HCT116 (cell line): ENCODE measurements around the gene CLN5. TPM values are rescaled to one million over a fixed set of nuclear protein-coding genes. Genes with fewer than 3 reads are reported as not detected.

ENCODE experiments used
- ATAC-seq: fragments of 200-7000 bp; cut with Tn5 transposase; 2 replicates; pipeline ENCODE4 v1.9.1; 2020; ENCODE audit warnings: mild to moderate bottlenecking, moderate library complexity
- BruUV-seq: library from RNA; stranded (reverse); fragments of 400-500 nt; replicated peaks from 2 replicates; lab custom pipeline; 2021; lab: Mats Ljungman, UMichigan
- CTCF ChIA-PET: fragments of 300-600 bp; sonication (Branson Sonifier 250); formaldehyde crosslinking; loops from one replicate; lab custom pipeline; 2021; ENCODE audit warnings: antibody characterized with exemption; lab: Charles Lee
- POLR2A ChIA-PET: fragments of 300-600, 350-600 bp; sonication (Branson Sonifier 250); formaldehyde crosslinking; loops from one replicate; lab custom pipeline; 2021; ENCODE audit warnings: antibody characterized with exemption; lab: Charles Lee
- RAD21 ChIA-PET, 2 experiments: fragments of 300-600 bp; sonication (Branson Sonifier 250); formaldehyde crosslinking; loops; one replicate each; lab custom pipeline; 2023; ENCODE audit warnings: low total read pairs in 2 of 2; ENCODE audit not compliant: uncharacterized antibody in 2 of 2, unreplicated experiment in 2 of 2, low non-redundant PET in 1 of 2; lab: Charles Lee
- DNase-seq: peaks from one replicate; pipeline ENCODE4 v3.0.0-alpha.2; 2010; ENCODE audit warnings: low read depth, low spot score
- H2AFZ ChIP-seq: fragments of 200-600 bp; shearing (Covaris generic), sonication (generic); 2 replicates; pipeline ENCODE4 v1.6.1; 2017; ENCODE audit warnings: low read depth, mixed run types, mixed read lengths, antibody characterized with exemption, low read length; ENCODE audit not compliant: poor library complexity, severe bottlenecking
- H3K27ac ChIP-seq: 2 replicates; pipeline ENCODE4 v1.5.1; 2012; ENCODE audit warnings: low read depth, low read length
- H3K27me3 ChIP-seq: fragments of 200-600 bp; sonication (generic); 2 replicates; pipeline ENCODE4 v1.6.1; 2016; ENCODE audit warnings: mixed run types, low read length, mixed read lengths; ENCODE audit not compliant: insufficient read depth
- H3K36me3 ChIP-seq, 2 experiments: fragments of 200-500 bp in 1 of 2; fragments of 200-600 bp in 1 of 2; sonication (Bioruptor generic) in 1 of 2; sonication (generic) in 1 of 2; 2 replicates each; pipeline versions ENCODE4 v1.5.1 to v1.6.1; 2014 to 2016; ENCODE audit warnings: low read length in 2 of 2, inconsistent platforms in 1 of 2, mixed read lengths in 1 of 2, mixed run types in 1 of 2; ENCODE audit not compliant: insufficient read depth in 2 of 2, control insufficient read depth in 1 of 2
- H3K4me1 ChIP-seq, 2 experiments: fragments of 200-600 bp in 1 of 2; sonication (generic) in 1 of 2; 2 replicates each; pipeline versions ENCODE4 v1.5.1 to v1.6.1; 2012 to 2017; ENCODE audit warnings: low read length in 2 of 2, inconsistent platforms in 1 of 2, mild to moderate bottlenecking in 1 of 2, mixed read lengths in 1 of 2, mixed run types in 1 of 2, moderate library complexity in 1 of 2; ENCODE audit not compliant: insufficient read depth in 2 of 2, control insufficient read depth in 1 of 2
- H3K4me2 ChIP-seq: fragments of 200-600 bp; sonication (generic); 2 replicates; pipeline ENCODE4 v1.6.1; 2017; ENCODE audit warnings: mixed run types, low read length, mixed read lengths
- H3K4me3 ChIP-seq, 2 experiments: fragments of 200-600 bp in 1 of 2; sonication (generic) in 1 of 2; replicated peaks in 1 of 2; 2 replicates each; pipeline ENCODE4 v1.5.1; 2011 to 2016; ENCODE audit warnings: low read length in 2 of 2, control low read depth in 1 of 2, low read depth in 1 of 2, mild to moderate bottlenecking in 1 of 2, mixed read lengths in 1 of 2, mixed run types in 1 of 2
- H3K79me2 ChIP-seq: fragments of 200-600 bp; sonication (generic); 2 replicates; pipeline ENCODE4 v1.6.1; 2017; ENCODE audit warnings: mild to moderate bottlenecking, mixed run types, low read length, moderate library complexity, mixed read lengths; ENCODE audit not compliant: insufficient read depth
- H3K9ac ChIP-seq: fragments of 200-600 bp; sonication (generic); 2 replicates; pipeline ENCODE4 v1.6.1; 2016; ENCODE audit warnings: low read length, mixed read lengths
- H3K9me2 ChIP-seq: fragments of 200-600 bp; sonication (generic), shearing (Covaris generic); 2 replicates; pipeline ENCODE4 v1.6.1; 2017; ENCODE audit warnings: mixed run types, mild to moderate bottlenecking, moderate library complexity; ENCODE audit not compliant: insufficient read depth
- H3K9me3 ChIP-seq, 2 experiments: fragments of 200-500 bp in 1 of 2; fragments of 200-600 bp in 1 of 2; sonication (Bioruptor generic) in 1 of 2; sonication (generic) in 1 of 2; 2 replicates each; pipeline ENCODE4 v1.6.1; 2014 to 2017; ENCODE audit warnings: low read length in 2 of 2, mixed read lengths in 2 of 2, inconsistent platforms in 1 of 2, low read depth in 1 of 2, mild to moderate bottlenecking in 1 of 2, mixed run types in 1 of 2, moderate library complexity in 1 of 2; ENCODE audit not compliant: control insufficient read depth in 1 of 2, insufficient read depth in 1 of 2
- H4K20me1 ChIP-seq: fragments of 200-600 bp; sonication (generic), shearing (Covaris generic); 2 replicates; pipeline ENCODE4 v1.6.1; 2017; ENCODE audit warnings: mixed run types, mild to moderate bottlenecking, moderate library complexity; ENCODE audit not compliant: insufficient read depth
- CEBPB ChIP-seq: IDR thresholded peaks from 2 replicates; pipeline ENCODE4 v1.6.1; 2012; ENCODE audit warnings: low read depth
- EGR1 ChIP-seq: IDR thresholded peaks from 2 replicates; pipeline ENCODE4 v1.6.1; 2012; ENCODE audit warnings: low read depth
- ELF1 ChIP-seq: IDR thresholded peaks from 2 replicates; pipeline ENCODE4 v1.6.1; 2012; ENCODE audit warnings: low read depth, borderline replicate concordance
- EZH2 ChIP-seq: fragments of 200-600 bp; sonication (generic); IDR thresholded peaks from 2 replicates; pipeline ENCODE4 v1.6.1; 2017; ENCODE audit warnings: antibody characterized with exemption, mixed run types
- EZH2phosphoT487 ChIP-seq: fragments of 200-600 bp; IDR thresholded peaks from 2 replicates; pipeline ENCODE4 v1.6.1; 2018; ENCODE audit warnings: antibody characterized with exemption, borderline replicate concordance
- FOSL1 ChIP-seq: IDR thresholded peaks from 2 replicates; pipeline ENCODE4 v1.6.1; 2012; ENCODE audit warnings: low read depth
- JUND ChIP-seq: IDR thresholded peaks from 2 replicates; pipeline ENCODE4 v1.6.1; 2012
- MAX ChIP-seq: IDR thresholded peaks from 2 replicates; pipeline ENCODE4 v1.6.1; 2012
- POLR2AphosphoS5 ChIP-seq: IDR thresholded peaks from 2 replicates; pipeline ENCODE4 v1.6.1; 2011; ENCODE audit warnings: mild to moderate bottlenecking, low read depth, low read length, moderate library complexity
- RAD21 ChIP-seq: IDR thresholded peaks from 2 replicates; pipeline ENCODE4 v1.6.1; 2012; ENCODE audit warnings: low read depth, mild to moderate bottlenecking
- SIN3A ChIP-seq: IDR thresholded peaks from 2 replicates; pipeline ENCODE4 v1.6.1; 2012; ENCODE audit warnings: low read depth
- SP1 ChIP-seq: IDR thresholded peaks from 2 replicates; pipeline ENCODE4 v1.6.1; 2012; ENCODE audit warnings: low read depth
- SRF ChIP-seq: IDR thresholded peaks from 2 replicates; pipeline ENCODE4 v1.6.1; 2012; ENCODE audit warnings: low read depth
- TCF7L2 ChIP-seq: IDR thresholded peaks from 2 replicates; pipeline ENCODE4 v1.7.0; 2011; ENCODE audit warnings: borderline replicate concordance, inconsistent platforms; ENCODE audit not compliant: insufficient read depth, insufficient read length; ENCODE audit errors: extremely low read depth
- YY1 ChIP-seq: IDR thresholded peaks from 2 replicates; pipeline ENCODE4 v1.6.1; 2011; ENCODE audit warnings: low read length, low read depth, moderate library complexity, mild to moderate bottlenecking; ENCODE audit not compliant: insufficient replicate concordance; ENCODE audit errors: extremely low read depth
- ZFX ChIP-seq: fragments of 450-650 bp; IDR thresholded peaks from 2 replicates; pipeline ENCODE4 v1.6.1; 2017
- intact Hi-C: fragments of 100-400 bp; cut with micrococcal nuclease; formaldehyde crosslinking; loops from 2 replicates; pipeline ENCODE4 v1.10.0; 2022
- total RNA-seq: library from RNA; stranded (reverse); gene quantifications from one replicate; pipeline ENCODE4 v1.2.1, GENCODE V29; 2021; ENCODE audit not compliant: unreplicated experiment
- TF ChIP-seq, protein P1 (sequence below): IDR thresholded peaks from 2 replicates; pipeline ENCODE4 v1.6.1; 2012; ENCODE audit warnings: low read depth
- TF ChIP-seq, protein P2 (sequence below): IDR thresholded peaks from 2 replicates; pipeline ENCODE4 v1.6.1; 2011; ENCODE audit warnings: mild to moderate bottlenecking, low read length, moderate library complexity; ENCODE audit not compliant: insufficient replicate concordance; ENCODE audit errors: extremely low read depth
- TF ChIP-seq, protein P3 (sequence below): IDR thresholded peaks from 2 replicates; pipeline ENCODE4 v1.6.1; 2012
- TF ChIP-seq, protein P4 (sequence below), 3 experiments: fragments of 200-600 bp in 1 of 3; sonication (generic) in 1 of 3; IDR thresholded peaks in 2 of 3; conservative IDR thresholded peaks in 1 of 3; 2 replicates each; pipeline ENCODE4 v1.5.1; 2012 to 2017; ENCODE audit warnings: low read depth in 2 of 3, low read length in 2 of 3, antibody characterized with exemption in 1 of 3, borderline replicate concordance in 1 of 3, control low read depth in 1 of 3, mild to moderate bottlenecking in 1 of 3, mixed read lengths in 1 of 3, mixed run types in 1 of 3, moderate library complexity in 1 of 3; ENCODE audit not compliant: insufficient read depth in 1 of 3

The CLN5 gene
- total RNA-seq, 1 experiment from 2014 or later = 21.4 TPM

DNA sequence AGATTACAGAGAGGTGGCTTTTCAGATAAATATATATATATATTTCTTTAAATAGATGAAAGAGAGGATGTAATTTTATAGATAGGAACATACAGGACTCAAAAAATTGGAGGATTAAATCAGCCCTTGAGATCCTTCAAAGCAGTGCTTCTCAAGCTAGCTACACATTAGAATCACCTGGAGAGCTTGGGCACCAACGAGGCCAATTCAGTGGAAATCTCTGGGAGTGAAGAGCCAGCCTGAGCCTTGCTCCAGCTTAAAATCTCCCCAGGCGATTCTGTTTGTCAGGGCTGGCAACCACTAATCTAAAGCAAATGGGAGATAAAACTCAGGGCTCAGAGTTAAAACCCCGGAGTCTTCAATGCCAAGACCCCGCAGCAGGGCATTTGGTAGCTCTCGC lies 15.0 kb upstream of the CLN5 start:
- no peak overlapping the region for H2AFZ ChIP-seq
- no peak for TF ChIP-seq SP1
- no peak for TF ChIP-seq SIN3A
- no peak for TF ChIP-seq FOSL1
- TF ChIP-seq EZH2 = no peak
- no peak for TF ChIP-seq ZFX
- TF ChIP-seq MAX = no peak
- TF ChIP-seq, protein P1, sequence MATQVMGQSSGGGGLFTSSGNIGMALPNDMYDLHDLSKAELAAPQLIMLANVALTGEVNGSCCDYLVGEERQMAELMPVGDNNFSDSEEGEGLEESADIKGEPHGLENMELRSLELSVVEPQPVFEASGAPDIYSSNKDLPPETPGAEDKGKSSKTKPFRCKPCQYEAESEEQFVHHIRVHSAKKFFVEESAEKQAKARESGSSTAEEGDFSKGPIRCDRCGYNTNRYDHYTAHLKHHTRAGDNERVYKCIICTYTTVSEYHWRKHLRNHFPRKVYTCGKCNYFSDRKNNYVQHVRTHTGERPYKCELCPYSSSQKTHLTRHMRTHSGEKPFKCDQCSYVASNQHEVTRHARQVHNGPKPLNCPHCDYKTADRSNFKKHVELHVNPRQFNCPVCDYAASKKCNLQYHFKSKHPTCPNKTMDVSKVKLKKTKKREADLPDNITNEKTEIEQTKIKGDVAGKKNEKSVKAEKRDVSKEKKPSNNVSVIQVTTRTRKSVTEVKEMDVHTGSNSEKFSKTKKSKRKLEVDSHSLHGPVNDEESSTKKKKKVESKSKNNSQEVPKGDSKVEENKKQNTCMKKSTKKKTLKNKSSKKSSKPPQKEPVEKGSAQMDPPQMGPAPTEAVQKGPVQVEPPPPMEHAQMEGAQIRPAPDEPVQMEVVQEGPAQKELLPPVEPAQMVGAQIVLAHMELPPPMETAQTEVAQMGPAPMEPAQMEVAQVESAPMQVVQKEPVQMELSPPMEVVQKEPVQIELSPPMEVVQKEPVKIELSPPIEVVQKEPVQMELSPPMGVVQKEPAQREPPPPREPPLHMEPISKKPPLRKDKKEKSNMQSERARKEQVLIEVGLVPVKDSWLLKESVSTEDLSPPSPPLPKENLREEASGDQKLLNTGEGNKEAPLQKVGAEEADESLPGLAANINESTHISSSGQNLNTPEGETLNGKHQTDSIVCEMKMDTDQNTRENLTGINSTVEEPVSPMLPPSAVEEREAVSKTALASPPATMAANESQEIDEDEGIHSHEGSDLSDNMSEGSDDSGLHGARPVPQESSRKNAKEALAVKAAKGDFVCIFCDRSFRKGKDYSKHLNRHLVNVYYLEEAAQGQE = no peak
- TF ChIP-seq ELF1 = no peak
- no peak for TF ChIP-seq CEBPB
- TF ChIP-seq, protein P2, sequence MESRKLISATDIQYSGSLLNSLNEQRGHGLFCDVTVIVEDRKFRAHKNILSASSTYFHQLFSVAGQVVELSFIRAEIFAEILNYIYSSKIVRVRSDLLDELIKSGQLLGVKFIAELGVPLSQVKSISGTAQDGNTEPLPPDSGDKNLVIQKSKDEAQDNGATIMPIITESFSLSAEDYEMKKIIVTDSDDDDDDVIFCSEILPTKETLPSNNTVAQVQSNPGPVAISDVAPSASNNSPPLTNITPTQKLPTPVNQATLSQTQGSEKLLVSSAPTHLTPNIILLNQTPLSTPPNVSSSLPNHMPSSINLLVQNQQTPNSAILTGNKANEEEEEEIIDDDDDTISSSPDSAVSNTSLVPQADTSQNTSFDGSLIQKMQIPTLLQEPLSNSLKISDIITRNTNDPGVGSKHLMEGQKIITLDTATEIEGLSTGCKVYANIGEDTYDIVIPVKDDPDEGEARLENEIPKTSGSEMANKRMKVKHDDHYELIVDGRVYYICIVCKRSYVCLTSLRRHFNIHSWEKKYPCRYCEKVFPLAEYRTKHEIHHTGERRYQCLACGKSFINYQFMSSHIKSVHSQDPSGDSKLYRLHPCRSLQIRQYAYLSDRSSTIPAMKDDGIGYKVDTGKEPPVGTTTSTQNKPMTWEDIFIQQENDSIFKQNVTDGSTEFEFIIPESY = no peak
- TF ChIP-seq, protein P3, sequence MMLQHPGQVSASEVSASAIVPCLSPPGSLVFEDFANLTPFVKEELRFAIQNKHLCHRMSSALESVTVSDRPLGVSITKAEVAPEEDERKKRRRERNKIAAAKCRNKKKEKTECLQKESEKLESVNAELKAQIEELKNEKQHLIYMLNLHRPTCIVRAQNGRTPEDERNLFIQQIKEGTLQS = no peak
- no peak for TF ChIP-seq RAD21
- TF ChIP-seq TCF7L2 = no peak
- no peak for TF ChIP-seq EGR1
- no peak for TF ChIP-seq POLR2AphosphoS5
- no peak for TF ChIP-seq YY1
- TF ChIP-seq, protein P4, sequence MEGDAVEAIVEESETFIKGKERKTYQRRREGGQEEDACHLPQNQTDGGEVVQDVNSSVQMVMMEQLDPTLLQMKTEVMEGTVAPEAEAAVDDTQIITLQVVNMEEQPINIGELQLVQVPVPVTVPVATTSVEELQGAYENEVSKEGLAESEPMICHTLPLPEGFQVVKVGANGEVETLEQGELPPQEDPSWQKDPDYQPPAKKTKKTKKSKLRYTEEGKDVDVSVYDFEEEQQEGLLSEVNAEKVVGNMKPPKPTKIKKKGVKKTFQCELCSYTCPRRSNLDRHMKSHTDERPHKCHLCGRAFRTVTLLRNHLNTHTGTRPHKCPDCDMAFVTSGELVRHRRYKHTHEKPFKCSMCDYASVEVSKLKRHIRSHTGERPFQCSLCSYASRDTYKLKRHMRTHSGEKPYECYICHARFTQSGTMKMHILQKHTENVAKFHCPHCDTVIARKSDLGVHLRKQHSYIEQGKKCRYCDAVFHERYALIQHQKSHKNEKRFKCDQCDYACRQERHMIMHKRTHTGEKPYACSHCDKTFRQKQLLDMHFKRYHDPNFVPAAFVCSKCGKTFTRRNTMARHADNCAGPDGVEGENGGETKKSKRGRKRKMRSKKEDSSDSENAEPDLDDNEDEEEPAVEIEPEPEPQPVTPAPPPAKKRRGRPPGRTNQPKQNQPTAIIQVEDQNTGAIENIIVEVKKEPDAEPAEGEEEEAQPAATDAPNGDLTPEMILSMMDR (IDR thresholded peaks at IDR 0.05 in 2 of 3, conservative IDR thresholded peaks at IDR 0.05 in 1 of 3; ENCODE audit: borderline replicate concordance in 1 of 3, insufficient read depth in 1 of 3, low read depth in 2 of 3, low read length in 2 of 3) = no peak
- TF ChIP-seq JUND = no peak
- no peak for TF ChIP-seq SRF
- TF ChIP-seq EZH2phosphoT487 = no peak
- TF ChIP-seq, all 23 proteins: peak for 0
- no TSS peak for BruUV-seq
- no peaks in the 10 kb centered on the region for H4K20me1 ChIP-seq
- DNase-seq (no peak), ATAC-seq (no peak)
- H3K27ac ChIP-seq = no peak overlapping the region
- H3K27me3 ChIP-seq = no peaks in the 10 kb centered on the region
- peaks cover 2 to 3% of the 10 kb centered on the region in 2 experiments; a peak in 1 of 4 replicates for H3K4me1 ChIP-seq
- ChIA-PET POLR2A (no interaction called here), RAD21 (no interaction called here), CTCF (no interaction called here)
- H3K4me2 ChIP-seq = no peak overlapping the region
- intact Hi-C loops = no loop called here
- H3K36me3 ChIP-seq = no peaks in the 10 kb centered on the region
- H3K9me3 ChIP-seq = no peaks in the 10 kb centered on the region
- H3K9ac ChIP-seq = no peak overlapping the region
- no peaks in the 10 kb centered on the region for H3K9me2 ChIP-seq
- H3K4me3 ChIP-seq = no peak overlapping the region
- H3K79me2 ChIP-seq = no peaks in the 10 kb centered on the region
